GM21360 (cell line): ENCODE results near the gene SLC22A13.
"Not testable (repeated sequence)": the region's sequence is repeated elsewhere in the genome, so short reads cannot be mapped to it uniquely, and the experiment has no call there.

Experiments
- ATAC-seq: cut with Tn5 transposase; IDR thresholded peaks from one replicate; pipeline ENCODE4 v1.9.1; 2021; ENCODE audit warnings: mild to moderate bottlenecking, moderate library complexity; ENCODE audit not compliant: unreplicated experiment

The SLC22A13 gene

DNA sequence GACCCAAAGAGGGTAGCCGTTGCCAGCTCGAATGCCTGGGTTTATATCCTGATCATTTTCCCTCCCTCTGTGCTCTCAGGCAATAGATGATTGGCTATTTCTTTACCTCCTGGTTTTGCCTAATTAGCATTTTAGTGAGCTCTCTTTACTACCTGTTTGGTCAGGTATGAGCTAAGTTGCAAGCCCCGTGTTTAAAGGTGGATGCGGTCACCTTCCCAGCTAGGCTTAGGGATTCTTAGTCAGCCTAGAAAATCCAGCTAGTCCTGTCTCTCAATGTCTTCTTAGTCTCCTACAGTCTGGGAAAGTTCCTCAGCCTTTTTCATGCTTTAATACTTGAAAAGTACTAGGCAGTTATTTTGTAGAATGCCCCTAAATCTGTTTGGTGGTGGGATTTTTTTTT, 31.4 kb downstream of the SLC22A13 start:
- ATAC-seq = not testable (repeated sequence)

DNA sequence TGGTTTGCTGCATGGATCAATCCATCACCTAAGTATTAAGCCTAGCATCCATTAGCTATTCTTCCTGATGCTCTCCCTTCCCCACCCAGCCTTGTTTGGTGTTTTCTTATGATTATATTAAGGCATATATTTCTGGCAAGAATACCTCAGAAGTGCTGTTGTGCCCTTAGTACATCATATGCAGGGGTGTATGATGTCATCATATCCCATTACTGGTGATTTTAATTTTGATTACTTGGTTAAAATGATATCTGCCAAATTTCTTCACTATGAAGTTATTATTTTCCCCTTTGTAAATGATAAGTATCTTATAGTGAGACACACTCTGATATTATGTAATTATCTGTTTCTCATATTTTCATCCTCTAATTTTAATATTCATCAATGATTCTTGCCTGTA, 31.9 kb downstream of the SLC22A13 start:
- ATAC-seq = no peak

DNA sequence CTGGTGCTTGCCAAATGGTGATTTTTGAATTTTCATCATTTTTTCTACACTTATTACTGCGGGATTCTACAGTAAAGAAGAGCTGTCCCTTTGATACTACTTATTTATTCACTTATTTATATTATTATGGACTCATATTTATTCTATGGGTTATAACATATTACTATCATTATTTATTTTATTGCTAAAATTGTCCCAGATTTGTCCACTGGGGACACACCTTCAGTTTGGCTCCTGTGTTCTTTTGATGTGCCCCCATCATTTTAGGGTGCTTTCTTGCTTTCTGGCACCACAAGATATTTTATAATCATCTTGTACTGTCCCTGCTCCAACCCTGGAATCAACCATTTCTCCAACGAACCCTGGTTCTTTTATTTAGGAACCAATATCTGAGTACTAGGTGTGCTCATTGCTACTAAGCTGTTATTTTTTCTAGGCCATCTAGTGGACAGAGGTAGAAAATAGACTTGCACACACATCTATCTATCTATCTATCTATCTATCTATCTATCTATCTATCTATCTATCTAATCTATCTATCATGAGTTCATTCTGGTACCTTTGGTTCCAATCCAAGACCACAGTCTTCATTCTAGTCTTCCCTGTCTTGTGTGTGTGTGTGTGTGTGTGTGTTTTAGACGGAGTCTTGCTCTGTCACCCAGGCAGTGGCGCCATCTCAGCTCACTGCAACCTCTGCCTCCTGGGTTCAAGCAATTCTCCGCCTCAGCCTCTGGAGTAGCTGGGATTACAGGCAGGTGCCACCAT, 32.5 kb downstream of the SLC22A13 start:
- no peak for ATAC-seq

DNA sequence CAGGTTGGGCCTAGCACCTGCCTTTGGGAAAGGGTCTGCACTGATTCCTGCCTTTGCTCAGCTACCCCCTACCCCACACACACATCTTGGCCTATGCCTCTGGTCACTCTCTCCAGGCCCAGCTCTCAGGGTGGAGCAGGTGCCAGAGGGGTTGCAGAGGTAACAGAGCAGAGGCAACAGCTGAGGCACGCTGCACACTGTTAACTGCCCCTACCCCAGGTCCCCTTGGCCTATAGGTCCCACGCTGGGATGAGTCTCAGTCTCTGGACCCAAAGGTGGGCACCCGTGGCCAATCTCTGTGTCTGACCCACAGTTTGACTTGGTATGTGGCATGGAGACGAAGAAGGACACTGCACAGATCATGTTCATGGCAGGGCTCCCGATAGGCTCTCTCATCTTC, 41.3 kb downstream of the SLC22A13 start:
- no peak for ATAC-seq

DNA sequence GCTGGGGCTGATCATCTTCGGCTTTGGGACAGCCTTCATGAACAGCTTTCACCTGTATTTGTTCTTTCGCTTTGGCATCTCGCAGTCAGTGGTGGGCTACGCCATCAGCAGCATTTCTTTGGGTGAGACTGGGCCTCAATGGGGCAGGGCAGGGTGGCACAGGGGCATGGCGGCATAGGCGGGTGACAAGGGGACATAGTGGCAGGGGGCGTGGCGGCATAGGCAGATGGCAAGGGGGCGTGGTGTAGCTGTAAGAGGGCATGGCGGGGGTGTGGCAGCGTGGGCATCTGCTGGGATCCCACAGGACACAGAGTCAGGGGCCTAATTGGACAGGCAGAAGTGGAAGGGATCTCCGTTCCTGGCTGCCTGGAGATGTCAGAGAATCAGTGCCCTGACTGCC, 42.0 kb downstream of the SLC22A13 start:
- no peak for ATAC-seq

DNA sequence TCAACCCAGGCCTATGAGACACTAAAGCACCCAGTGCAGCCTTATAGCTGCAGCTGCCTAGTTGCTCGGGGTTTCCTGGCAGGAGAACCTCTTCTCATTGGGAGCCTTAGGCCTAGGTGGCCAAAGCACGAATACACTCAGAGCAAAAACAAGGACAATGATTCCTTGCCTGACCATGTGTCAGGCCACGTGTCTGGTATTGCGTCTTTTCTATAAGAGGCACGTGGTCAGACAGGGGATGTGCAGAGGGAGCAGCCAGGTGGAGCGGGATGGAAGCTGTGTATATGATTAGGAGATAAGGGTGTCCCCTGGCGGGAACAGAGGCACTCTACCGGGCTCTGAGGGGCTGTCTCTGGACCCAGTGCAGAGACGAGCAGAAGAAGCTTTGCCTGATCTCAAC, 42.8 kb downstream of the SLC22A13 start:
- ATAC-seq = no peak

DNA sequence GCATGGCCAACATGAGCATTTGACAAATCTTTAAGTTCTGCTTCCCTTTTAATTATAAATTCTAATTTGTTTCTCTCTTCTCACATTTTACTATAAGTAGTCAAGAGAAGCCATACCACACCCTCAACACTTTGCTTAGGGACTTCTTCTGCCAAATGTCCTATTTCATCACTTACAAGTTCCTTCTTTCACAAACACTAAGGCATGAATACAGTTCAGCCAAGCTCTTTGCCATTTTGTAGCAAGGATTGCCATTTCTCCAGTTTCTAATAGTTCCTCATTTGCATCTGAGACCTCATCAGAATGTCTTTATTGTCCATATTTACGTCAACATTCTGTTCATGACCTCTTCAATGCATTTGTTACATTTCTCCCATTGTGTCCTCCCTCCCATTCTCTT, 45.9 kb downstream of the SLC22A13 start:
- no peak for ATAC-seq

DNA sequence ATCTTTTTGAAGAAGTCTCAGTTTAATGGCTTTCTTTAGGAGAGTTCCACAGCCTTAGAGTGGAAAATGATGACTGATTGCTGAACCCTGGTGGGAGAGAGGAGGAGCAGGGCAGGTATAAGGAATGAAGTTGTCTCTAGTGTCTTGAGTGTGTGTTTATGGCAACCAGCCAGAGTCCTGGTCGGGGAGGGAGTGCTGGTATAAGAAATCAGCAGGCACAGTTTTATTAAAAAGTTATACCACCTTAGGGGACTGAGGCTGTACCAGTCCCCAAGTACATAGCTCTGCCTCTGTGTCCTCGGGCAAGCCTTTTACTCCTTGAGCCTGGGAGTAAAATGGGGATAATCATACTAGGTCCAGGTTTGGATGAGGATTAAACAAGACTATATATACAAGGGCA, 46.3 kb downstream of the SLC22A13 start:
- ATAC-seq = no peak

DNA sequence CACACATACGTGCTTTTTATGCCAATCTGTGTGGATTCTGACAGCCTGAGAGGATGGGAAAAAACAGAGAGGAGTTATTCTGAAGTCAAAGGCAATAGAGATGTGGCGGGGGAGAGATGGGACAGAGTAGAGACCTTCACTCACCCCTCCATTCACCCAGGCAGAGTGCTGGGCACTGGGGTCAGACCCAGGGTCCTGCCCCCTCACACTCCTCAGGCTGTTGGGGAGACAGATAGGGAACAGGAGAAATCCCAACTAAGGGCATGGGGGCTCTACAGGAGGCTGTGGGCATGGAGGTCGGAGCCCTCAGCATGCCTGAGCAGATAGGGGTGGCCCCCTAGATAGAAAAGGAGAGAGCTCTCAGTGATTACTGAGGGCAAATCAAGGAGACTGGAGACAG, 46.7 kb downstream of the SLC22A13 start:
- ATAC-seq = no peak

DNA sequence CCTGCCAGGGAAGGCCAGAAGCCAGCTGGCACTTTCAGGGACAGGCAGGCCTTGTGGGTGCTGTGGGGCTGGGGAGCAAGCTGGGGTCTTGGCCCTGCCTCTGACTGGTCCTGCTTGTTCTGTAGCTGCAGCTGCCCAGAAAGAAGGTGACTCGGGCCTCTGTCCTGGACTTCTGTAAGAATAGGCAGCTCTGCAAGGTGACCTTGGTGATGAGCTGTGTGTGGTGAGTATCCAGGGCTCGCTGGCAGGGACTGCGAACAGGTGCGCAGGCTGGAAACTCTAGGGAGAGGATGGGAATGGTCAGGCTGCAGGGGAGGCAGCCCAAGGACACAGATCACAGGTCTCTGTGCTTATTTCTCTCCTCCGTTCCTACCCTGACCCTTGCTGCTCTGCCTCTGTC, 47.7 kb downstream of the SLC22A13 start:
- ATAC-seq = no peak

DNA sequence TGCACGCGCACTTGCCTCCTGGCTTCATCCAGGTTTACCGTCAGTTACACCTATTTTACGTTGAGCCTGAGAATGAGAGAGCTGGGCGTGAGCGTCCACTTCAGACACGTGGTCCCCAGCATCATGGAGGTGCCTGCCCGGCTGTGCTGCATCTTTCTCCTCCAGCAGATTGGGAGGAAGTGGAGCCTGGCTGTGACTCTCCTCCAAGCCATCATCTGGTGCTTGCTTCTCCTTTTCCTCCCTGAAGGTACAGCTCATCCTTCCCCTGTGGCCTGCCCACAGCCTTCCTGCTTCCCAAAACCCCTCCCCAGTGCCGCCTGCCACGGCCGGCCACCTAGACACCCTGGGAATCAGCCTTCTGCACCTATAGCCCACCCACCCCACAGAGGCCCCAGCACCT, 48.1 kb downstream of the SLC22A13 start:
- ATAC-seq = no peak

DNA sequence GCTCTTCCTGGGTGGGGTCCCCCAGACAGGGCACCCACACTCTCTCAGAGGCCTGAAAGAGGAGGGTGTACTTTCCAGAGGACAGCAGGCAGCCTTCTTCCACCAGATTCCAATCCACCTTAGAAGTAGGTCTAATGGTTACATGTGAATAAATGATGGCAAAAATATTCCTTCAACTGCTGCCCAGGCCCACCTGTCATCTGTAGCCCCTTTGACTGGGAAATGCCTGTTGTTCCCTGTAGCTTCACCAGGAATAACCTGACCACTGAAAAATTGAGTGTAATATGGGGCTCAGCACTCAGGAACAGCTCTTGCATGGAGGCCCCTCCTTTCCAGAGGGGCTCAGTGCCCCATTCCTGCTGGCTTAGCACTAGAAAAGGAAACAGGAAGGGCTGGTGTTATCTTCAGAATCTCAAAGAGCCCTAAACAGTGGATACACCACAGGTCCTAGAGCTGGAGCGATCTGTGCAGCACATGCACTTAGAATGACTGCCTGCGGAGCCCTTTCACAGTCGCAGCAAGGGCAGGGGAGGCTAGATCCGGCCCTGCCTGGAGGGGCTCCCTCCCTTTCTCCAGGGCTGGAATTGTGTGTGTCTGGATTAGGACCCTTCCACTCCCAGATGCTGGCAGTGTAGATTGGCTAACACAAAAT, 48.6 kb downstream of the SLC22A13 start:
- no peak for ATAC-seq

DNA sequence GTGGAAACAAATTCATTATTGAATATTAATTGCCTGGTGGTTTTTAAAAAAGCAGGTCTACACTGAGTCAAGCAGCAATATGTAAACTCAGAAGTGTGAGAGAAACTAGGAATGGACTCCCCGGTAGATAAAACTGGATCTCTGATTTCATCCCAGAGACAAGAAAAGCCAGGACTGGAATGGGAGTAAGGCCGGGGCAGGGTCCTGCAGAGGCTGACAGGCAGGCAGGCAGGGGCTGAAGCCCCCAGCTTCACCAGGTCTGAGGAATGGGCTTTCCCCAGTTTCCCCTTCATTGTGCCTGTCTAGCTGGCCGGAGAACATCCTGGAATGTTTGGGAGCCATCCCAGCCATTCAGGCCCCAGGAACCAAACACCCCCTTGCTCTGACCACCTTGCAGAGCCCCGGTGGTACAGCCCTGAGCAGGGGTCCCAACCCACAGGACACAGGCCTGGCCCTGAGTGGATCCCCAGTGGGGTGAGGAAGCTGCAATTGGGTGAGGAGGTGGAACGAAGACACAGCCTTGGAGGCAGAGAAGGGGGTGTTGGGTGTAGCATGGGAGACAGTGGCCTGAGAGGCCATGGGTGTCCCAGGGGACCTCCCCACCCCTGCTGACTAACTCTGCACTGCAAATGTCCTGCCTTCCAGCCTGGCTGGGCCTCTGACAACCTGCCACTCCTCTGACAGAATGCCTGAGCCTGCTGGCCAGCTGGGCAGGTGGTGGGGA, 49.3 kb downstream of the SLC22A13 start:
- ATAC-seq = no peak

DNA sequence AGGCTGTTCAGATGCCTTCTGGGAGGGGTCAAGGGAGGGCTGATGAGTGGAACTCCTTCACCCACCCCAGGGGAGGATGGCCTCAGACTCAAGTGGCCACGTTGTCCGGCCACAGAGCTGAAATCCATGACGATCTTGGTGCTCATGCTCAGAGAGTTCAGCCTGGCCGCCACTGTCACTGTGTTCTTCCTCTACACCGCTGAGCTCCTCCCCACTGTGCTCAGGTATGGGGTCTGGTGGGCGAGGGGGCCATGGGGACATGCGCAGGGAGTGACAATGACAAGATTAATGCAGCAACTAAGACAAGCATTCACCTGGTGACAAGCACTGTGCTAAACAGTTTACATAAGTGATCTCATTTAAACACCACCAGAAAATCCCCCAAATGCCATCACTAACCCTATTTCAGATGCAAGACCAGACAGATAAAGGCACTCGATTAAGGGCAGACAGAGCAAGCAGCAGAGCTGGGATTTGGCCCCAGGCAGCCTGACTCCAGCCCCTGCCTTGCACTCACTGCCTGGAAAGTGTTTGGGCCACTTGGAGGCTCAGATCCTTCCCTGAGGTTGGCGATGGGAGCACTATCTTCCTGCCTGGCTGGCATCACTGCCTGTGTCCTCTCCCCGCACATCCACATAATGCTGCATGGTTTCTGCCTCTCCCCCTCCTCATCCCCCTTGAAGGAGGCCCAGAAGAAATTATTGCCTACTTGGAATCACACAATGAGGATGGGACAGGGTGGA, 50.0 kb downstream of the SLC22A13 start:
- ATAC-seq = no peak

DNA sequence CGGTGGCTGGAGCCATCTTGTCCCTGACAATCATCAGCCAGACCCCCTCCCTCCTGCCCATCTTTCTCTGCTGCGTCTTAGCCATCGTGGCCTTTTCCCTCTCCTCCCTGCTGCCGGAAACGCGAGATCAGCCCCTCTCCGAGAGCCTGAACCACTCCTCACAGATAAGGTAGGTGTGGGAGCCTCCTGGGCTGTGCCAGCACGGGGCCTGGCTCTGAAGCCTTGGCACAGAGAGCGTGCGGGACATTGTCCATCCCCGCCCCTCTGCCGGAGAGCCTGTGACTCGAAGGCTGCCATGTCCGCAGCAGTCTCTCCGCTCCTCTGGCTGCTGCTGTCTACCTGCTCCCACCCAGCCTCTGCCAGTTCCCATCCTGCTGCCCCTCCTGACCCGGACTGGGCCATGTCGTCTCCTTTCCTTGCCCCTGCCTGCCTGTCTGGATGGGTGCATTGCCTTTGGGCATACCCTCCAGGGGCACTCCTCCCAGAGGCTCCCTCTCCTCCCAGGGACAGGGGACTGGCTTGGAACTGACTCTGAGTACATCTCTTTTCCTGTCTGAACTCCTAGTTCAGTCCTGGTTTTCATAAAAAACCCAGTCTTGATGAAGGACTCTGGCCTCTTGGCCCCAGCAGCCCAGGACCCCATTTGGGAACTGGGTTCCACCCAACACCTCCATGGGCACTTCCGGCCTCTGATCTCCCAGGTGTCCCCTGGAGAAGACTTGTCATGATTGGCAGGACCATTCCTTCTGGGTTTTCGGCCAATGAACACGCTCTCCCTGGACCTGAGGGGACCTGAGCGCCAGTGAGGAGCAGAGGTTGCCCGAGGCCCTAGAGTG, 51.0 kb downstream of the SLC22A13 start:
- ATAC-seq = no peak

DNA sequence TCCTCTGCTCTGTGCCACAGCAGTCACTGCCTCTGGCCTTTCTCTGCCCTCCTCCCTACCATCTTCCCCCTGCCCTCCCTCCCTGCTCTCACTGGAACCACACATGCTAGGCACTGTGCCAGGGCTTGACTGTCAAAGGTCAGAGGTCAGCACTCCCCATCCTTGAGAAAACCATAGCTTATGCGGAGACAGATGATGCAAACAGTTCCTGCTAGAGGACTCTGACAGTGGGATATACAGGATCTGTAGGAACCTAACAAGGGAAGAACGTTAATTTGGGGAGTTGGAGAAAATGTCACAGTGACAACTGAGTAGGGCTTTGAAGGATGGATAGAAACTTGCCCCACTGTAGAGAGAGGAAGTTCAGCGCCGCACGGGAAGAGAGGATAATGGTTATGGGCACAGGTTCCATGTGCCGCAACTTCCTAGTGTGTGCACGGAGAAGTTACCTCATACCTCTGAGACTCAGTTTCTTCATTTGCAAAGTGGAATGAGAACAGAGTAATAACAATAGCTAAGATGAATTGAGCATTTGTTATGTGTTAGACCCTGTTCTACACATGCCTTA, 51.7 kb downstream of the SLC22A13 start:
- ATAC-seq = no peak

DNA sequence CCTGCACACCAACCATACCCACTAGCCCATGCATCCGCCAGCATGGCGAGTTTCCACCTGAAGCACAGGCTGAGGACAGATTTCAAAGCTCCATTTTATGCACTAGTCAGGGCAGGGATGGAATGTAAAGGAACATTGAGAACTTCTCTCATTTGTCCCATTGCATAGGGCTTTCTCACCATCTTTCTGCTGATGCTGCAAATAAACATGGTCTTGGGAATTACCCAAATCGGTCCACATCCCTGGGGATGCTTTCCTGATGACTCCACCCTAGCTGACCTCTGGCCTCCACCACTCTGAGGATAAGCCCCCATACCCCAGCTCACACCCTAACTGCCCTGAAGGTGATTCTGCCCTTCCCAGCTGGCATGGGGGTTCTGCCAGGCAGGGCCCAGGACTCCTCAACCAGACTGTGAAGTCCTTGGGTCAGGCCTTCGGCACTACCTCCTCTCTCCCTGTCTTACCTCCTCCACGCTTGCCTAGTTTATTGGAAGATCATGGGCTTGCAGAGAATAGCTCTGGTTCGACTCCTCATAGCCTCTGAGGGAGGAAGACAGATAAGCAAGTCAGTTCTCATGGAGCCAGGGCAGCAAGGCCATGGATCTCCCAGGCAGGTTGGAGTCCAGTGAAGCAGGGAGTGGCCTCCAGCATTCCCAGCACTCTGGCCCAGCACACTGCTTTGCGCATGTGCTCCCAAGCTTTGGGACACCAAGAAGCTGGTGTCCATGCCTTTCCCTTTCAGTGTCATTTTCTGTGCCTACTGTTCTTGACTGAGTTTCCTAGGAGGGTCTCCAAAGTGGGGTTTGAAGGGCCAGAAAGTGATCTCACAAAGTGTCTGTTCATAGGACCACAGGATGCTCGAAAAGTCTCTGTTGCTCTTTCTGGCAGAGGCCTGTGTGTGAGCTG, 53.4 kb downstream of the SLC22A13 start:
- ATAC-seq = no peak

DNA sequence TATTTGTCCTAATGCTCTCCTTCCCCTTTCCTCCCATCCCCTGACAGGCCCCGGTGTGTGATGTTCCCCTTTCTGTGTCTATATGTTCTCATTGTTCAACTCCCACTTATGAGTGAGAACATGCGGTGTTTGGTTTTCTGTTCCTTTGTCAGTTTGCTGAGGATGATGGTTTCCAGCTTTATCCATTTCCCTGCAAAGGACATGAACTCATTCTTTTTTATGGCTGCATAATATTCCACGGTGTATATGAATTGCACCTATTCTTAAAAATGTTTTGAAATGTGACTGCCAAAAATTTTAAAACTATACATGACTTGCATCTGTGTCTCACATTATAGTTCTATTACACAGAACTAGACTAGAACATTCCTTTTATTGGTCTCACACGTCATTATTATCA, 55.0 kb downstream of the SLC22A13 start:
- not testable (repeated sequence) for ATAC-seq

DNA sequence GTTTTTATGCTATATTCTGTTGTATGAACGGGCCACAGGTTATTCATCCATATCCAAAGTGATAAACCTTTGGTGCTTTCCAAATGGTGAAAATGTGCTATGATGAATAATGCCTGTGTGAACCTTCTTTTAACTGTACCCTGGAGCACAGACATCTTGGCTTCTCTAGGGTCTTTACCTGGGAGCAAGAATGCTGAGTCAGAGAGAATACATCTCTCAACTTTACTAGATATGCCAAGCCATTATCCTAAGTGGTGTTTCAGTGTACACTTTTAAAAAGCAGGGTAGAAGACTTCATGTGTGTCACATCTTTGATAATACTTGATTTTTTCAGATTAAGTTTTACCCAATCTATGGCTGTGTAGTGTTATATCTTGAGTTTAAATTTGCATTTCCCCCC, 57.4 kb downstream of the SLC22A13 start:
- no peak for ATAC-seq
